AG04450 (cell line): ENCODE data around the gene MAML2. TPM values are rescaled to one million over a fixed set of nuclear protein-coding genes. Genes with fewer than 3 reads are reported as not detected.

ENCODE experiments used
- CTCF ChIA-PET: fragments of 300-600, 350-600 bp; formaldehyde crosslinking; extraction: SDS; loops from one replicate; lab custom pipeline; 2022; ENCODE audit warnings: antibody characterized with exemption, inconsistent platforms; lab: Charles Lee
- POLR2A ChIA-PET: fragments of 350-600 bp; formaldehyde crosslinking; extraction: SDS; loops from one replicate; lab custom pipeline; 2021; ENCODE audit warnings: antibody characterized with exemption, inconsistent platforms; lab: Yijun Ruan, JAX
- DNase-seq: peaks from one replicate; pipeline ENCODE4 v3.0.0-alpha.2; 2011; ENCODE audit warnings: low read depth, low spot score
- H3K27ac ChIP-seq: one replicate; pipeline ENCODE4 v1.5.1; 2012; ENCODE audit warnings: low read depth, low read length, control low read depth
- H3K27me3 ChIP-seq: one replicate; pipeline ENCODE4 v1.6.0; 2012; ENCODE audit warnings: low read length; ENCODE audit not compliant: control insufficient read depth, insufficient read depth
- H3K4me3 ChIP-seq: 2 replicates; pipeline ENCODE4 v1.5.1; 2011; ENCODE audit warnings: mild to moderate bottlenecking, low read depth, low read length, control low read depth
- H3K9me3 ChIP-seq: 2 replicates; pipeline ENCODE4 v1.5.1; 2012; ENCODE audit warnings: low read length; ENCODE audit not compliant: control insufficient read depth, insufficient read depth
- polyA plus RNA-seq: library from polyadenylated mRNA; depleted of rRNA; stranded (reverse); fragments of >200 nt; gene quantifications from 2 replicates; pipeline ENCODE4 v1.2.3, GENCODE V29; 2011
- TF ChIP-seq, protein P1 (sequence below): IDR thresholded peaks from 2 replicates; pipeline ENCODE4 v1.5.1; 2011; ENCODE audit warnings: low read depth, low read length, control low read depth, inconsistent platforms

The MAML2 gene
- polyA plus RNA-seq, 1 experiment: 23.0 TPM

DNA sequence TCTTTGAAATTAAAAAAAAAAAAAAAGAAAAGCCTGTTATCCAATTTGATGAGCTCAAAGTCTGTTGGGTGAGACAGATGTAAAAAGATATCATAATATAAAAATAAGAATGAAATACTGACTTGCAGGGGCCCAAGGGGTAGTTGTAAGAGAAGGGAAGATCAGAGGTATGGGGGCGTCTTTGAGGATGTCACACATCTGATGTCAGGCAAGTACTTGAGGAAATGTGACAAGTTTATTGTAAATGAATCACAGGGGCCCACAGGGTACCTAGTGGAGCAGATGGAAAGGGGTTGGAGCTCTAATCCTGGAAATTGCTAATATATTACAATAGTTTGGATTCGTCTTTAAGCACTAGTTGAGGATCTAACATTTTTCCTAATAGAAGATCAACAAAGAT lies 131.6 kb downstream of the MAML2 start:
- Histone ChIP-seq H3K9me3 (no peaks in the 10 kb centered on the region), H3K4me3 (no peak overlapping the region), H3K27ac (no peak overlapping the region), H3K27me3 (no peaks in the 10 kb centered on the region)
- ChIA-PET CTCF (no interaction called here), POLR2A (no interaction called here)
- TF ChIP-seq, protein P1, sequence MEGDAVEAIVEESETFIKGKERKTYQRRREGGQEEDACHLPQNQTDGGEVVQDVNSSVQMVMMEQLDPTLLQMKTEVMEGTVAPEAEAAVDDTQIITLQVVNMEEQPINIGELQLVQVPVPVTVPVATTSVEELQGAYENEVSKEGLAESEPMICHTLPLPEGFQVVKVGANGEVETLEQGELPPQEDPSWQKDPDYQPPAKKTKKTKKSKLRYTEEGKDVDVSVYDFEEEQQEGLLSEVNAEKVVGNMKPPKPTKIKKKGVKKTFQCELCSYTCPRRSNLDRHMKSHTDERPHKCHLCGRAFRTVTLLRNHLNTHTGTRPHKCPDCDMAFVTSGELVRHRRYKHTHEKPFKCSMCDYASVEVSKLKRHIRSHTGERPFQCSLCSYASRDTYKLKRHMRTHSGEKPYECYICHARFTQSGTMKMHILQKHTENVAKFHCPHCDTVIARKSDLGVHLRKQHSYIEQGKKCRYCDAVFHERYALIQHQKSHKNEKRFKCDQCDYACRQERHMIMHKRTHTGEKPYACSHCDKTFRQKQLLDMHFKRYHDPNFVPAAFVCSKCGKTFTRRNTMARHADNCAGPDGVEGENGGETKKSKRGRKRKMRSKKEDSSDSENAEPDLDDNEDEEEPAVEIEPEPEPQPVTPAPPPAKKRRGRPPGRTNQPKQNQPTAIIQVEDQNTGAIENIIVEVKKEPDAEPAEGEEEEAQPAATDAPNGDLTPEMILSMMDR: no peak
- no peak for DNase-seq

DNA sequence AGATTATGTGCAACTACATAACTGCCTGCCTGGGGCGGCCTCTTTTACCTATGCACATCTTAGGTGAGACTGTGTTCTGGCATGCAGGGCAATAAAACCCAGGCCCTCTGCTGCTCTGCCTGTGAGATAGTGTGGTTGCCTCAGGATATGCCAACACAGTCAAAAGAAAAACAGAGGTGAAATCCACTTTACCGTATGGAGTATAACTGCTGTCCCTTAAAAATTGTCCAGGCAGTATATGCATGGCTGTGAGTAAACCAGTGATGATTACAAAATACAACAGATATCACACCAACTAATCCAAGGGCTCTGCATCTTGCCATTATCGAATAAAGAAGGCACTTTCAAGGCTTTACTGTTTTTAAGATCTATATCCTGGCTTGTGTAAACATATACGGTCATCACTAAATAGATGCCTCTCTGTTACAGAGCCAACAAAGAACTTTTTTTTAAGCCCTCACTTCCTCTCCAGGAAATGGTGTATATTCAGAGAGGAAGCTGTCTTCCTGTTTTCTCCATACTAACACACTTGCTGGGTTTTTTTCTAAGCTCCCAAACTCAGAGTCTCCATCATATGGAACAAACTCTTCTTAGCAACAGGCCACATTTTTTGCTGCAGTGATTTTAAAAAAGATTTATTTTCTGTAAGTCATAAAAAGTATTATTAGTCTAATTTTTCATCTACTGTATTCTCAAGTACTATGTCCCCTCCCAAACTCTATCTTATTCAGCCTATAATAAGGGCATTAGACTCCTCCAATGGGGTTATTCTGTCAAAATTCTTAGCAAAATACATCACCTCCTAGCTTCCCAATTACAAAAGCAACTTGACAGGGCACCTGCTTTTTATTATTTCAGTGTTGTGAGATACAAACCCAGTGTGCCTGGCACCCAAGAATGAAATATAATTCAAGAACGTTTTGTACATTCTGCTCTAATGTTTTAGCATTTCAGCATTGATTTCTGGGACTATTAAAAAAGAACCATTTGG lies 135.2 kb downstream of the MAML2 start:
- Histone ChIP-seq H3K9me3 (no peaks in the 10 kb centered on the region), H3K27ac (no peak overlapping the region), H3K27me3 (no peaks in the 10 kb centered on the region), H3K4me3 (no peak overlapping the region)
- TF ChIP-seq, protein P1: no peak
- ChIA-PET POLR2A (no interaction called here), CTCF (no interaction called here)
- DNase-seq: no peak

DNA sequence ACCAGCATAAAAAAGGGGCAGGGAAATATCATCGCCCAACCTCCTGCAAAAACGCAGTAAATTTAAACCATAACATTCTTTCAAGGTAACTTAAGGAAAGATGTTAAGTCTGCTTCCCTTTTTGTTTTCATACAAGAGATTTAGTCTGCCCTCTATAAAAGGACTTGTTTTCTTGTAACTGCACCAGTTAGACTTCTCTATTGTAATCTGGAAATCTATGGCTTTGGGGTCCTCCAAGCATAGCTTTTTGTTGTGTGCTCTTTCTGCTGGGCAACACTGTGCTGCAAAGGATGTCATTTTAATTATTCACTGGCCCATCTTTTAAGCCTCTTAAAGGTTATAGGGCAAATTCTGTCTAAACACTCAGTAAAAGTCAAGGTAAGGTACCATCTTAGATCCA lies 136.0 kb downstream of the MAML2 start:
- H3K9me3 ChIP-seq: no peaks in the 10 kb centered on the region
- POLR2A ChIA-PET: no interaction called here
- no peaks in the 10 kb centered on the region for H3K27me3 ChIP-seq
- no peak for DNase-seq
- TF ChIP-seq, protein P1: no peak
- H3K4me3 ChIP-seq: no peak overlapping the region
- no peak overlapping the region for H3K27ac ChIP-seq
- CTCF ChIA-PET: no interaction called here

DNA sequence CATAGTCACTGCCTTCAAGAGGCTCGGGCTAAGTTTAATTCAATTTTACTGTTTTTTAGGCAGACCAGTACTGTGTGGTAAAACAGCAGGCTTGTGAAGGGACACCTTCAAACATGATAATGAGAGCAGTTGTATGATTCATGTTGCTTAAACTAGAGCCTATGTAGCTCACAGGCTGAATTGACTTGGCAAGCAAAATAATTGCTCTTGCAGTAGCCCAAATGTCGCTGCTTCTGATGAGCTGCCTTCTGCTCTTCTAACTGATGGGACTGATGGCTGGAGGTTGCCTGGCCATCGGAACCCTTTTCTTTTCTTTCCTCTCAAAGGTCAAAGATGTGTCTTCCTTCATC lies 137.6 kb downstream of the MAML2 start:
- H3K27me3 ChIP-seq: no peaks in the 10 kb centered on the region
- no peak for DNase-seq
- H3K9me3 ChIP-seq: no peaks in the 10 kb centered on the region
- ChIA-PET POLR2A (no interaction called here), CTCF (no interaction called here)
- TF ChIP-seq, protein P1: no peak
- H3K4me3 ChIP-seq: no peak overlapping the region
- no peak overlapping the region for H3K27ac ChIP-seq

DNA sequence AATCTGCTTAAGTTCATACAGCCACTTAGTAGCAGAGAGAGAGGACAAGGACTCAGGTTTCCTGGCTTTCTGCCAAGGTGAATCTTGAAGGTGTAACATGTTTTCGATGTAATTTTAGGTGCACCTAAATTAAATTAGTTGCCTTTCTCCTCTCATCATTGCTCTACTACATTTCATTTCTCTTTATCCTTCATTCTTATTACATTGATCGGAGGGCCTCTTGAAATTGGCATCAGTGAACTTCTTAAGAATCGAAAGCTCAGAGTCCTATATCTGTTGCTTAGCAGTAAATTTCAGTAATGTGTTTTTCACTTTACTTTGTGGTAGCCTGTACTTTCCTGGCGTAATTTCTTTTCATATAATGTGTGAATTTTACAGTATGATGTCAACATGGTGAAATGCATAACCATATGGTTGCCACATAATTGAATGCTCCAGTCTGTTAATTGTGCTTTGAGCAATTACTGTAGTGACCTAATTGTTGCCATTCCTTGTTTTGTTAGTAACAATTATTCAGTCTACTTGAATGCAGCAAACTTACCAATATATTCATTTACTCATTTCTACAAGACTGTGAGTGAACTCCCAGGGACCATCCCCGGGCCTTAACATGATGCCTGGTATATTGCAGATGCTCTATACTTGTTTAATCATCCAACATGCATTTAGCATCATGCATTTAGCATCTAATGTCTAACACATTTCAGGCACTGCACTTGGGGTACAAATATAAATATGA lies 138.1 kb downstream of the MAML2 start:
- CTCF ChIA-PET: interaction anchor here (0.6 kb wide), 1 partner anchor 16 kb away, joined by 3 read pairs; no protein-coding TSS in a partner anchor
- no peak overlapping the region for H3K4me3 ChIP-seq
- no peak for DNase-seq
- H3K27ac ChIP-seq: no peak overlapping the region
- H3K27me3 ChIP-seq: no peaks in the 10 kb centered on the region
- POLR2A ChIA-PET: no interaction called here
- TF ChIP-seq, protein P1: no peak
- no peaks in the 10 kb centered on the region for H3K9me3 ChIP-seq
